Cardiac muscle cell (in vitro differentiated cells and primary cell): ENCODE results near the gene DLGAP1. TPM values are rescaled to one million over a fixed set of nuclear protein-coding genes. Genes with fewer than 3 reads are reported as not detected.

Experiments used
- DNase-seq, 2 donors: peaks; one replicate each; pipeline versions ENCODE4 v3.0.0 to v3.0.0-alpha.2; 2010 to 2017; ENCODE audit warnings: low read depth in 1 of 2, low spot score in 1 of 2
- H3K27ac ChIP-seq: fragments of 200-600 bp; sonication (generic); 2 replicates; pipeline ENCODE4 v1.5.1; 2016
- H3K27me3 ChIP-seq: fragments of 200-600 bp; sonication (generic); 2 replicates; pipeline ENCODE4 v1.6.0; 2016; ENCODE audit warnings: control low read depth
- H3K36me3 ChIP-seq: fragments of 200-600 bp; sonication (generic); 2 replicates; pipeline ENCODE4 v1.5.1; 2016; ENCODE audit warnings: control low read depth
- H3K4me1 ChIP-seq: fragments of 200-600 bp; sonication (generic); 2 replicates; pipeline ENCODE4 v1.8.1; 2017; ENCODE audit warnings: low read depth, mild to moderate bottlenecking, mixed run types
- H3K4me3 ChIP-seq: fragments of 200-600 bp; sonication (generic); 2 replicates; pipeline ENCODE4 v1.5.1; 2016; ENCODE audit warnings: mild to moderate bottlenecking
- H3K9me3 ChIP-seq: fragments of 200-600 bp; sonication (generic); 2 replicates; pipeline ENCODE4 v1.5.1; 2017; ENCODE audit warnings: low read depth, mild to moderate bottlenecking, control low read depth
- polyA plus RNA-seq: library from polyadenylated mRNA; unstranded; fragments of >200 nt; fragmentation: Nextera tagmentation; extraction: Ambion mirVana; gene quantifications from 2 replicates; pipeline ENCODE4 v1.2.1, GENCODE V29; 2016
- total RNA-seq: library from RNA; depleted of rRNA; stranded (reverse); fragments of >200 nt; gene quantifications from 2 replicates; pipeline ENCODE4 v1.2.3, GENCODE V29; 2016
- TF ChIP-seq, protein P1 (sequence below): IDR thresholded peaks from 2 replicates; pipeline ENCODE4 v1.5.1; 2012; ENCODE audit warnings: low read depth, mild to moderate bottlenecking, low read length

Gene DLGAP1
- total and polyA plus RNA-seq, 2 experiments from 2014 or later, result 2.5 to 7.9 TPM

DNA sequence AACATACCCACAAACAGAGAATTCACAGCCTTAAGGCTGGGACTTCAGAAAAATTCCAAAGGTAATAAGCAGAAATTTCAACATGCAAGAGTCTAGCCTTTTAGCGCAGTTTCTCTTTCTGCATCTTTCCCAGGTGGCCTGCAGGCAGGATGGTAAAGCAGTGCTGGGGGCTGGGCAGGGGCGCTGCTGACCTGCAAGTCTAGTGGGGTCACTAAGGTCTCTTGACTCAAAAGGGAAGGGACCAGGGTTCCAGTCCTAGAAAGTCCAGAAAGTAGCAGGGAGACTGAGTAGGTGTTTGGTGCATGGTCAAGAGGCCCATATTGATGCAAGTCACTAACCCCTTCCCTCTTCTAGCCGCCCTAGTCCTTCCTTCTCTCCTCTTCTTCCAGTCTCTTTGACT is 835.9 kb downstream of the DLGAP1 start:
- TF ChIP-seq, protein P1, sequence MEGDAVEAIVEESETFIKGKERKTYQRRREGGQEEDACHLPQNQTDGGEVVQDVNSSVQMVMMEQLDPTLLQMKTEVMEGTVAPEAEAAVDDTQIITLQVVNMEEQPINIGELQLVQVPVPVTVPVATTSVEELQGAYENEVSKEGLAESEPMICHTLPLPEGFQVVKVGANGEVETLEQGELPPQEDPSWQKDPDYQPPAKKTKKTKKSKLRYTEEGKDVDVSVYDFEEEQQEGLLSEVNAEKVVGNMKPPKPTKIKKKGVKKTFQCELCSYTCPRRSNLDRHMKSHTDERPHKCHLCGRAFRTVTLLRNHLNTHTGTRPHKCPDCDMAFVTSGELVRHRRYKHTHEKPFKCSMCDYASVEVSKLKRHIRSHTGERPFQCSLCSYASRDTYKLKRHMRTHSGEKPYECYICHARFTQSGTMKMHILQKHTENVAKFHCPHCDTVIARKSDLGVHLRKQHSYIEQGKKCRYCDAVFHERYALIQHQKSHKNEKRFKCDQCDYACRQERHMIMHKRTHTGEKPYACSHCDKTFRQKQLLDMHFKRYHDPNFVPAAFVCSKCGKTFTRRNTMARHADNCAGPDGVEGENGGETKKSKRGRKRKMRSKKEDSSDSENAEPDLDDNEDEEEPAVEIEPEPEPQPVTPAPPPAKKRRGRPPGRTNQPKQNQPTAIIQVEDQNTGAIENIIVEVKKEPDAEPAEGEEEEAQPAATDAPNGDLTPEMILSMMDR, result no peak
- no peak for DNase-seq

GRCh38 chr18:3616744-3617143 is 838.4 kb downstream of the DLGAP1 start:
- Histone ChIP-seq H3K36me3 (no peaks in the 10 kb centered on the region), H3K4me3 (no peak overlapping the region)
- TF ChIP-seq, protein P1, result no peak

More for the DNA sequence above, 835.9 kb downstream of the DLGAP1 start:
- H3K27ac ChIP-seq, result no peak overlapping the region
- H3K4me3 ChIP-seq, result no peak overlapping the region
- H3K4me1 ChIP-seq, result peaks cover 32% of the 10 kb centered on the region
- H3K9me3 ChIP-seq, result no peaks in the 10 kb centered on the region
- no peaks in the 10 kb centered on the region for H3K27me3 ChIP-seq
- H3K36me3 ChIP-seq, result no peaks in the 10 kb centered on the region

GRCh38 chr18:3616142-3616541 is 839.0 kb downstream of the DLGAP1 start:
- TF ChIP-seq, protein P1, result no peak
- Histone ChIP-seq H3K9me3 (no peaks in the 10 kb centered on the region), H3K4me1 (peaks cover 16% of the 10 kb centered on the region), H3K4me3 (no peak overlapping the region), H3K36me3 (no peaks in the 10 kb centered on the region), H3K27ac (peak overlapping the region; percentile 65), H3K27me3 (no peaks in the 10 kb centered on the region)
- DNase-seq, result no peak

More at GRCh38 chr18:3616744-3617143, 838.4 kb downstream of the DLGAP1 start:
- H3K27me3 ChIP-seq, result no peaks in the 10 kb centered on the region
- H3K27ac ChIP-seq, result no peak overlapping the region
- H3K9me3 ChIP-seq, result no peaks in the 10 kb centered on the region
- DNase-seq, result no peak
- peaks cover 18% of the 10 kb centered on the region for H3K4me1 ChIP-seq

DNA sequence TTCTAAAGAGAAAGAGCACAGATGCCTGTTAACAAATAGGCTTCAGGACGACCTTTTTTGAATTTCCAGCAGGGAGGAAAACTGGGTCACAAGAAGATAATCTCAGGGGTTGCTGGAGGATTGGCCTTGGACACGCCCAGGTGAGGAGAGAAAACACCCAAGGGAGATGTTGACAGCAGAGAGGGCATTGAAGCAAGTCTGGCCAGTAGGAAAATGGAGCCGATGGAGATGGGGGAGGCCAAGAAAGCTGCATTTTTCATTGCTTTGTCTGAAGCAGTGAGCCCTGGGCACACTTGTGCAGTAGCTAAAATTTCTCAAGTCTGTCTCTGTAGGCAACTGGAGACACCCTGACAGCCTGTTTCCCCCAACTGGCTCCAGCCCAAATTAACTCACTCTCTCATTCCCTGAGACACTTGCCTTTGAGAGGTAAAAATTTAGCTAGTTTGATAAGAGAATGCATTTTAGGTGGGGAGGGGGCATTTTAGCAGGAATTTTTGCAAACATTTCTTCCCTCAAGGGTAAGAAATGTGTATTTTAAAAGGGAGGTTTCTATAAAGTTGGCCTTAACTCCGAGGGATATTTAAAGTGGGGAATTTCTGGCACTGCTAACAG is 839.6 kb downstream of the DLGAP1 start:
- H3K27ac ChIP-seq, result peak overlapping the region; percentile 65
- peaks cover 16% of the 10 kb centered on the region for H3K4me1 ChIP-seq
- TF ChIP-seq, protein P1, result no peak

DNA sequence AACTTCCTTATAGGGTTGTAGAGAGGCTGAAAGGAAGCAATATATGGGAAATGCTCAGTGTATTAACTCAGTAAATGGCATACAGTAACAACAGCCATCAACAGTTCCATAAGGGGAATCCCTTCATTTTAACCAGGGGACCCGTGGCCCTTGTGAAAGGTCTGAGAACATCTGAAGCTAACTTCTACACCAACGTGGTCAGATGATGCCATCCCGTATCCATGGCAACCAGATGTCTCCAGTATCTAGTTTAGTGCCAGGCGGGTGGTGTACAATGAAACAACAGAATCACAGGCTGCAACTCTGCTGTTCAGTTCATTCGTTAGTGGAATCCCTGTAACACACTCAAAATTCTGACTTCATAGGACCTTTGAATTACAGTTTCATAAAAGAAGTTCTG is 842.8 kb downstream of the DLGAP1 start:
- Histone ChIP-seq H3K36me3 (no peaks in the 10 kb centered on the region), H3K4me3 (no peak overlapping the region), H3K27ac (no peak overlapping the region), H3K9me3 (no peaks in the 10 kb centered on the region), H3K27me3 (no peaks in the 10 kb centered on the region), H3K4me1 (peaks cover 9% of the 10 kb centered on the region)
- TF ChIP-seq, protein P1, result no peak
- no peak for DNase-seq

More for the DNA sequence above, 839.6 kb downstream of the DLGAP1 start:
- DNase-seq, result no peak
- H3K9me3 ChIP-seq, result no peaks in the 10 kb centered on the region
- H3K36me3 ChIP-seq, result no peaks in the 10 kb centered on the region
- H3K4me3 ChIP-seq, result no peak overlapping the region
- H3K27me3 ChIP-seq, result no peaks in the 10 kb centered on the region
